Measurements from ENCODE around the gene CHI3L2.
A peak's percentile ranks its signal among the peaks of the same experiment; 100 is the strongest.

CHI3L2 gene

GRCh38 chr1:111221633-111222291, 5.8 kb upstream of the CHI3L2 start:
- no peak for DNase-seq

GRCh38 chr1:111222308-111223125, 5.0 kb upstream of the CHI3L2 start:
- DNase-seq = peak; percentile 7

GRCh38 chr1:111223126-111223685, 4.3 kb upstream of the CHI3L2 start:
- DNase-seq = no peak

GRCh38 chr1:111225091-111225490, 2.4 kb upstream of the CHI3L2 start:
- no peak for DNase-seq

- DNase-seq = no peak
Observed at GRCh38 chr1:111225717-111226400, 1.7 kb upstream of the CHI3L2 start.

- DNase-seq = no peak
Observed at GRCh38 chr1:111227851-111228747, 586 bp downstream of the CHI3L2 start.

GRCh38 chr1:111228748-111229126, 1.2 kb downstream of the CHI3L2 start:
- no peak for DNase-seq

- no peak for DNase-seq
Observed at GRCh38 chr1:111232134-111232533, 4.6 kb downstream of the CHI3L2 start.

GRCh38 chr1:111234258-111234657, 6.7 kb downstream of the CHI3L2 start:
- no peak for DNase-seq

GRCh38 chr1:111234866-111235265, 7.4 kb downstream of the CHI3L2 start:
- no peak for DNase-seq

- DNase-seq = no peak
Observed at GRCh38 chr1:111236379-111236778, 8.9 kb downstream of the CHI3L2 start.

GRCh38 chr1:111236806-111237205, 9.3 kb downstream of the CHI3L2 start:
- DNase-seq = no peak

GRCh38 chr1:111238056-111238795, 10.7 kb downstream of the CHI3L2 start:
- no peak for DNase-seq

GRCh38 chr1:111241797-111242196, 14.3 kb downstream of the CHI3L2 start:
- no peak for DNase-seq

GRCh38 chr1:111242805-111243523, 15.5 kb downstream of the CHI3L2 start:
- DNase-seq = no peak

- DNase-seq = no peak
Observed at GRCh38 chr1:111247125-111247838, 19.8 kb downstream of the CHI3L2 start.

- DNase-seq = no peak
Observed at GRCh38 chr1:111249960-111250359, 22.4 kb downstream of the CHI3L2 start.

GRCh38 chr1:111251570-111251969, 24.1 kb downstream of the CHI3L2 start:
- DNase-seq = no peak

- no peak for DNase-seq
Observed at GRCh38 chr1:111252786-111253185, 25.3 kb downstream of the CHI3L2 start.

GRCh38 chr1:111253876-111254275, 26.4 kb downstream of the CHI3L2 start:
- no peak for DNase-seq
